ENCODE measurements around the gene SORL1-AS1.

SORL1-AS1 gene

DNA sequence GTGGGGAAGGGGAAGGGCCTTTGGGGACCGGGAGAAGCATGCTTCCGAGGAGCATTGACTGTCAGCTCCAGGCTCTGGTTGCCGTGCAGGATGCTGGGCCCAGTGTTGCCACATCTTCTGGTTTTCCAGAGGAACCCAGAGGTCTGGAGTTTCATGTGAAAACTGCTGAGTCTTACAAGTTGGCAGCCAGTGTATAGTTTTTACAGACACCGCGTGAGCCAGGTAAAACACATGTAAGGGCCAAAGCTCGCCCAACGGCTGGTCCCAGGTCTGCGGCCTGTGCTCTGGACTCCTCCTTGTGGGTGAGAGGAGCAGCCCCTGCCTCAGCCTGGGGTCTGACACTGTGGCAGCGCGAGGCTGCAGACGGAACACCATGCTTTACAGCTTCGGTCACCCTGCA is 18.4 kb upstream of the SORL1-AS1 start:
- H3K27me3 ChIP-seq (ENCODE audit: control insufficient read depth, insufficient read depth, low read length): no peaks in the 10 kb centered on the region
- H3K4me1 ChIP-seq (ENCODE audit: control insufficient read depth, insufficient read depth, low read length): peaks cover 27% of the 10 kb centered on the region
- H3K9ac ChIP-seq (ENCODE audit: low read length): no peak overlapping the region
- H3K36me3 ChIP-seq (ENCODE audit: control insufficient read depth, insufficient read depth, low read length): no peaks in the 10 kb centered on the region
- no peaks in the 10 kb centered on the region for H3K9me3 ChIP-seq (ENCODE audit: control insufficient read depth, low read length)
- no peak overlapping the region for H3K4me3 ChIP-seq (ENCODE audit: low read length)

GRCh38 chr11:121469910-121470309 is 17.1 kb upstream of the SORL1-AS1 start:
- H3K9me3 ChIP-seq (ENCODE audit: control insufficient read depth, low read length): no peaks in the 10 kb centered on the region
- peaks cover 34% of the 10 kb centered on the region for H3K4me1 ChIP-seq (ENCODE audit: control insufficient read depth, insufficient read depth, low read length)

GRCh38 chr11:121467965-121468364 is 15.2 kb upstream of the SORL1-AS1 start:
- H3K27me3 ChIP-seq (ENCODE audit: control insufficient read depth, insufficient read depth, low read length): no peaks in the 10 kb centered on the region
- peak overlapping the region; percentile 10 for H3K9ac ChIP-seq (ENCODE audit: low read length)
- H3K4me1 ChIP-seq (ENCODE audit: control insufficient read depth, insufficient read depth, low read length): peaks cover 54% of the 10 kb centered on the region
- no peak overlapping the region for H3K4me3 ChIP-seq (ENCODE audit: low read length)
- H3K36me3 ChIP-seq (ENCODE audit: control insufficient read depth, insufficient read depth, low read length): no peaks in the 10 kb centered on the region
- no peaks in the 10 kb centered on the region for H3K9me3 ChIP-seq (ENCODE audit: control insufficient read depth, low read length)

More at GRCh38 chr11:121469910-121470309, 17.1 kb upstream of the SORL1-AS1 start:
- no peaks in the 10 kb centered on the region for H3K36me3 ChIP-seq (ENCODE audit: control insufficient read depth, insufficient read depth, low read length)
- no peak overlapping the region for H3K4me3 ChIP-seq (ENCODE audit: low read length)
- H3K9ac ChIP-seq (ENCODE audit: low read length): no peak overlapping the region
- H3K27me3 ChIP-seq (ENCODE audit: control insufficient read depth, insufficient read depth, low read length): no peaks in the 10 kb centered on the region

DNA sequence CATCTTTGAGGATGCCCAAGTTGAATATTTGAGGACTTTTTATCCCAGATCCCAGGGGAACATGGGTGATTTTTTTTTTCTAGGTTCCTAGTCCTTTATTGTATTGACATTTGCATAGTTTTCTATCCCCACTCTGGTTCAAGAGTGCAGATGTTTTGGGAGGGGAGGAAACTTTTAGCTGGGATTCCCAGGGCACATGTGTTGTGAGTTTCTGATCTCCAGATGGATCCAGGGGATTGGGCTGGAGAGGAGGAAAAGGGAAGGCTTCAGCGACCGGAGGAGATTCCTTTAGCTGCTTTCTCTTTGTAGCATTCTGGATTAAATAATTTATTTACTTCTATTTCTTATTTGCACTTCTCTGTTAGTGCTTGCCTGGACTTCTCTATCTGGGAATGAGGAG is 14.7 kb upstream of the SORL1-AS1 start:
- H3K9ac ChIP-seq (ENCODE audit: low read length): peak overlapping the region; percentile 10
- no peak overlapping the region for H3K4me3 ChIP-seq (ENCODE audit: low read length)
- no peaks in the 10 kb centered on the region for H3K9me3 ChIP-seq (ENCODE audit: control insufficient read depth, low read length)
- no peaks in the 10 kb centered on the region for H3K27me3 ChIP-seq (ENCODE audit: control insufficient read depth, insufficient read depth, low read length)
- no peaks in the 10 kb centered on the region for H3K36me3 ChIP-seq (ENCODE audit: control insufficient read depth, insufficient read depth, low read length)
- H3K4me1 ChIP-seq (ENCODE audit: control insufficient read depth, insufficient read depth, low read length): peaks cover 55% of the 10 kb centered on the region

DNA sequence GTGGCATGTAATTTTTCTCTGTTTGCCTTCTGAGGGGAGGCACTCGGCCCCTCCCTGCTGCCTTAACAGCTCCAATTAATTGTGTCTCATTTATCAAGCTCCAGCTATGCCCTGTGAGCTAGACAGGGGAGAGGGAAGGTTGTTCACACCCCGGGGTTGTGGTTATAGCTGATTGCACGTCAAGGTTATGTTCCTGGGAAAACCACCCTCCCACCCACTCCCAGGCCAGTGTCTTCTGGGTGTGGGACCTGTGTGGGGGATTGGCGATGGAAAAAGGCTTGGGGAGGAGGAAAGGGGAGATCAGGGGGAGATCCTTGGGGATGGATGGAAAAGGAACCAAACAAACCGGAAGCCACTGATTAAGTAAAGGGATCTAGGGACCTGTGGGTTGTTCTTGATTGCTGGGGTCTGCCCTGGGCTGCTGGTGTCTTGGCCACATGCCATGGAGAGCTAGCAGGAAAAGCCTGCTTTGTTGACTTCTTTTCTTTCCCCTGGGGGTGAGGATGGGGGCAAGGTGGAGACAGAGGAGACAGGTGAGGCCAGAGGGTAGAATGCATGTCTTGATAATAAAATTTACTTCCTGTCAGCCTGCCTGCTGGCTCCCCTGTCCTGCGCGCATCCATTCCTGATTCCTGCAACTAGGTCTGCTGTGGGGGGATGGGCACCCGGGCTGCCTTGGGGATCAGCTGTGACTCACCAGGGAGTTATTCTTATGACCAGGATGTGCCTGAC is 13.5 kb upstream of the SORL1-AS1 start:
- H3K27me3 ChIP-seq (ENCODE audit: control insufficient read depth, insufficient read depth, low read length): no peaks in the 10 kb centered on the region
- peaks cover 55% of the 10 kb centered on the region for H3K4me1 ChIP-seq (ENCODE audit: control insufficient read depth, insufficient read depth, low read length)
- no peaks in the 10 kb centered on the region for H3K36me3 ChIP-seq (ENCODE audit: control insufficient read depth, insufficient read depth, low read length)
- no peaks in the 10 kb centered on the region for H3K9me3 ChIP-seq (ENCODE audit: control insufficient read depth, low read length)
- H3K4me3 ChIP-seq (ENCODE audit: low read length): peak overlapping the region; percentile 45
- H3K9ac ChIP-seq (ENCODE audit: low read length): peak overlapping the region; percentile 40

GRCh38 chr11:121465709-121466062 is 12.9 kb upstream of the SORL1-AS1 start:
- Histone ChIP-seq H3K36me3 (ENCODE audit: control insufficient read depth, insufficient read depth, low read length) (no peaks in the 10 kb centered on the region), H3K27me3 (ENCODE audit: control insufficient read depth, insufficient read depth, low read length) (no peaks in the 10 kb centered on the region), H3K4me3 (ENCODE audit: low read length) (no peak overlapping the region), H3K4me1 (ENCODE audit: control insufficient read depth, insufficient read depth, low read length) (peaks cover 60% of the 10 kb centered on the region), H3K9me3 (ENCODE audit: control insufficient read depth, low read length) (no peaks in the 10 kb centered on the region), H3K9ac (ENCODE audit: low read length) (peak overlapping the region; percentile 40)

- Histone ChIP-seq H3K36me3 (ENCODE audit: control insufficient read depth, insufficient read depth, low read length) (no peaks in the 10 kb centered on the region), H3K4me3 (ENCODE audit: low read length) (no peak overlapping the region), H3K4me1 (ENCODE audit: control insufficient read depth, insufficient read depth, low read length) (peaks cover 67% of the 10 kb centered on the region), H3K9ac (ENCODE audit: low read length) (peak overlapping the region; percentile 2), H3K9me3 (ENCODE audit: control insufficient read depth, low read length) (no peaks in the 10 kb centered on the region), H3K27me3 (ENCODE audit: control insufficient read depth, insufficient read depth, low read length) (no peaks in the 10 kb centered on the region)
Observed at GRCh38 chr11:121464352-121464946, 11.7 kb upstream of the SORL1-AS1 start.

- peaks cover 73% of the 10 kb centered on the region for H3K4me1 ChIP-seq (ENCODE audit: control insufficient read depth, insufficient read depth, low read length)
Observed at GRCh38 chr11:121463689-121464335, 11.0 kb upstream of the SORL1-AS1 start.

DNA sequence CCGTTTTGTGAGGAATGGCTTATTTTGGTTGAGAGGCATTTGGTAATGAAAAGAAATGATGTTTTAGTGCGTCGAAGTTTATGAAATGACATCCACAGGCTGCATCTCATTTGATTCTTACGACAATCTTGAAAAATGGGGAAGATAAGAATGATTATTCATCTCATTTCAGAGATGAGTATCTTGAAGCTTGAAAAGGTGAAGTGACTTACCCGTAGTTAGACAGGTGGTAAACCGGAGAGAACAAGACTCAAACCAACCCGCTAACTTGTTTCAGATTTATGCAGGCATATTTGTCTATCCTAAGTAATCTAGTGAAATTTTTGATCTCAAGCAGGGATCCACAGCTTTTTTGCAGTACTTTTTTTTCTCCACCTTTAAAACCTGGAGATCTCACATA is 9.1 kb upstream of the SORL1-AS1 start:
- Histone ChIP-seq H3K4me1 (ENCODE audit: control insufficient read depth, insufficient read depth, low read length) (peaks cover 59% of the 10 kb centered on the region), H3K9me3 (ENCODE audit: control insufficient read depth, low read length) (no peaks in the 10 kb centered on the region), H3K9ac (ENCODE audit: low read length) (no peak overlapping the region), H3K4me3 (ENCODE audit: low read length) (no peak overlapping the region), H3K27me3 (ENCODE audit: control insufficient read depth, insufficient read depth, low read length) (no peaks in the 10 kb centered on the region), H3K36me3 (ENCODE audit: control insufficient read depth, insufficient read depth, low read length) (no peaks in the 10 kb centered on the region)

More at GRCh38 chr11:121463689-121464335, 11.0 kb upstream of the SORL1-AS1 start:
- Histone ChIP-seq H3K9me3 (ENCODE audit: control insufficient read depth, low read length) (no peaks in the 10 kb centered on the region), H3K4me3 (ENCODE audit: low read length) (no peak overlapping the region), H3K27me3 (ENCODE audit: control insufficient read depth, insufficient read depth, low read length) (no peaks in the 10 kb centered on the region), H3K9ac (ENCODE audit: low read length) (peak overlapping the region; percentile 2), H3K36me3 (ENCODE audit: control insufficient read depth, insufficient read depth, low read length) (no peaks in the 10 kb centered on the region)

DNA sequence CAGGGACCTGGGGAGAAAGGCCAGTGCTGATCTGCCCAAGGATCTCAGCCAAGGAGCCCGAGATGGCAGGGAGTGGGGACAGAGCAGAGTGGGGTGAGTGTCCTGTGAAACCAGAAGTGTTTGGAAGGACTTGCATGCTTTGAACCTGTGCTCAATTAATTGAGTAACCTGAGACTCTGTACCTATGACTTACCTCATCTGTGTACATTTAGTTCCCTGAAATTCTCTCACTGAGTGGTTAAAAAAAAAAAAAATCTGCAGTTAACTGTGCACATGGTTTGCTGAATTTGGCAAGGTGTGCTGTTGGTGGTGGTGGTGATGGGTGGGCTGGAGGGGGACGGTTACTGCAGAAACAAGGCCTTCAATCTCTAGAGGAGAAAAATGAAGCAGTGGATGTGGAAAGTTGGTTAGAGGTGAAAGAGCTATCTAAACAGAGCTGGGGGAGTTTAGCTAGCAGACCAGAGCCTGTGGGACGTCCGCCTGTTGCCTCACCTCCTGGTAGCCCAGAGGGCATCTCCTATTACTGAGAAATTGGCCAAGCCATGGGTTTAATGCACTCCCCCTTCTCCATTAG is 8.3 kb upstream of the SORL1-AS1 start:
- H3K9me3 ChIP-seq (ENCODE audit: control insufficient read depth, low read length): no peaks in the 10 kb centered on the region
- H3K9ac ChIP-seq (ENCODE audit: low read length): no peak overlapping the region
- peaks cover 51% of the 10 kb centered on the region for H3K4me1 ChIP-seq (ENCODE audit: control insufficient read depth, insufficient read depth, low read length)
- no peaks in the 10 kb centered on the region for H3K27me3 ChIP-seq (ENCODE audit: control insufficient read depth, insufficient read depth, low read length)
- no peaks in the 10 kb centered on the region for H3K36me3 ChIP-seq (ENCODE audit: control insufficient read depth, insufficient read depth, low read length)
- no peak overlapping the region for H3K4me3 ChIP-seq (ENCODE audit: low read length)

DNA sequence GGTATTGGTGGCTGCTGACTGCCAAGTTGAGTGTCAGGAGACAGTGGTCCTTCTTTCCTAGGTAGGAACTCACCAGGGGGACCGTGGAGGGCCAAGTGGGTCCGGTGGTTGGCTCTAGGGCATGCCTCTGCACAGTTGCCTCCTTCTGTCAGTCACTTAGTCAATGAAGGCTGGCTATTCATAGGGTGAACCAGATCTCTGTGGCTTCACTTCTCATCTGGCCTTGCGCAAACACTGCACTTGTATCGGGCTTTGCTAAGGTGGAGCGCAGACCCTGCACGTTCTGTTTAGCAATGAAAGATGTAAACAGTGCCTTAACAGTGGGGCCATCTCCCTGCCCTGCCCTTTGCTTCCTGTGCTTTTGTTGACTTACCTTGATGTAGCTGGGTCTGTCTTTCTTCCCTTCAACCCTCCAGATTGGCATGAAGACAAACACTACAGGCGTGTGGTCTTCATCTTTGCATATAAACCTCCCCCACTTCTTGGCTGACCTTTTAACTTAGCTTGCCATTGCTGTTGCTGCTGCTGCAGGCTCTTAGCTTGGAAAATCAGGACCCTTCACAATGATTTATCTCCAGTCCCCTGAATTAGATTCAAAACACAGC is 6.7 kb upstream of the SORL1-AS1 start:
- Histone ChIP-seq H3K9me3 (ENCODE audit: control insufficient read depth, low read length) (no peaks in the 10 kb centered on the region), H3K36me3 (ENCODE audit: control insufficient read depth, insufficient read depth, low read length) (no peaks in the 10 kb centered on the region), H3K4me1 (ENCODE audit: control insufficient read depth, insufficient read depth, low read length) (peaks cover 36% of the 10 kb centered on the region), H3K4me3 (ENCODE audit: low read length) (no peak overlapping the region), H3K9ac (ENCODE audit: low read length) (no peak overlapping the region), H3K27me3 (ENCODE audit: control insufficient read depth, insufficient read depth, low read length) (no peaks in the 10 kb centered on the region)

GRCh38 chr11:121458551-121458950 is 5.8 kb upstream of the SORL1-AS1 start:
- Histone ChIP-seq H3K9ac (ENCODE audit: low read length) (no peak overlapping the region), H3K27me3 (ENCODE audit: control insufficient read depth, insufficient read depth, low read length) (no peaks in the 10 kb centered on the region), H3K4me1 (ENCODE audit: control insufficient read depth, insufficient read depth, low read length) (peaks cover 26% of the 10 kb centered on the region), H3K4me3 (ENCODE audit: low read length) (no peak overlapping the region), H3K9me3 (ENCODE audit: control insufficient read depth, low read length) (no peaks in the 10 kb centered on the region), H3K36me3 (ENCODE audit: control insufficient read depth, insufficient read depth, low read length) (no peaks in the 10 kb centered on the region)

All from mucosa of stomach (tissue), 1 donor.